Esophagus muscularis mucosa (tissue), 4 donors: ENCODE measurements around the gene EFCAB11. TPM values are rescaled to one million over a fixed set of nuclear protein-coding genes. Genes with fewer than 3 reads are reported as not detected.

Experiments
- DNase-seq: peaks from one replicate; pipeline ENCODE4 v3.0.0-alpha.2; 2017; ENCODE audit errors: extremely low spot score
- H3K27ac ChIP-seq, 4 donors: fragments of 200-600 bp; sonication (generic); replicated peaks in 1 of 4; 1 replicate in 3 of 4; 2 replicates in 1 of 4; pipeline ENCODE4 v1.5.1; 2016 to 2019; ENCODE audit warnings: mild to moderate bottlenecking in 1 of 4
- H3K27me3 ChIP-seq, 4 donors: fragments of 200-600 bp; sonication (generic); one replicate each; pipeline versions ENCODE4 v1.5.1 to v1.6.0; 2016 to 2019
- H3K36me3 ChIP-seq, 4 donors: fragments of 200-600 bp; sonication (generic); one replicate each; pipeline ENCODE4 v1.5.1; 2016 to 2019
- H3K4me1 ChIP-seq, 4 donors: fragments of 200-600 bp; sonication (generic); one replicate each; pipeline ENCODE4 v1.5.1; 2016 to 2019
- H3K4me3 ChIP-seq, 4 donors: fragments of 200-600 bp; sonication (generic); 1 replicate in 2 of 4; 2 replicates in 2 of 4; pipeline ENCODE4 v1.5.1; 2016 to 2019; ENCODE audit warnings: mild to moderate bottlenecking in 4 of 4, moderate library complexity in 1 of 4
- H3K9me3 ChIP-seq, 4 donors: fragments of 200-600 bp; sonication (generic); 1 replicate in 3 of 4; 2 replicates in 1 of 4; pipeline ENCODE4 v1.5.1; 2016 to 2019
- EP300 ChIP-seq: sonication (generic); formaldehyde crosslinking; IDR thresholded peaks from one replicate; pipeline ENCODE4 v1.6.1; 2017; ENCODE audit warnings: antibody characterized with exemption
- POLR2A ChIP-seq: fragments of 450-650 bp; IDR thresholded peaks from one replicate; pipeline ENCODE4 v1.6.1; 2017; ENCODE audit warnings: antibody characterized with exemption, moderate library complexity, mild to moderate bottlenecking, low read depth
- POLR2AphosphoS5 ChIP-seq, 2 donors: sonication (generic); formaldehyde crosslinking; IDR thresholded peaks; one replicate each; pipeline ENCODE4 v1.6.1; 2017; ENCODE audit warnings: antibody characterized with exemption in 2 of 2
- WGBS: methylation state at CpG from one replicate; pipeline ENCODE4 v1.1.5; 2018; 5-methylcytosine and 5-hydroxymethylcytosine counted together
- intact Hi-C: fragments of 100-400 bp; cut with DNase I; formaldehyde crosslinking; loops from one replicate; pipeline ENCODE4 v1.15.1; 2023
- total RNA-seq, 4 donors: library from RNA; depleted of rRNA; stranded (reverse); fragments of >200 nt; gene quantifications; one replicate each; pipeline versions ENCODE4 v1.1.0 to v1.2.1, GENCODE V29; 2016
- TF ChIP-seq, protein P1 (sequence below), 3 experiments: fragments of 200-600 bp in 2 of 3; fragments of 450-650 bp in 1 of 3; sonication (generic) in 2 of 3; IDR thresholded peaks; one replicate each; pipeline ENCODE4 v1.5.1; 2017 to 2019; ENCODE audit warnings: antibody characterized with exemption in 3 of 3, mild to moderate bottlenecking in 2 of 3, moderate library complexity in 1 of 3

The EFCAB11 gene
- total RNA-seq, 4 donors from 2014 or later = 3.1 to 15.0 (median 6.1) TPM

DNA sequence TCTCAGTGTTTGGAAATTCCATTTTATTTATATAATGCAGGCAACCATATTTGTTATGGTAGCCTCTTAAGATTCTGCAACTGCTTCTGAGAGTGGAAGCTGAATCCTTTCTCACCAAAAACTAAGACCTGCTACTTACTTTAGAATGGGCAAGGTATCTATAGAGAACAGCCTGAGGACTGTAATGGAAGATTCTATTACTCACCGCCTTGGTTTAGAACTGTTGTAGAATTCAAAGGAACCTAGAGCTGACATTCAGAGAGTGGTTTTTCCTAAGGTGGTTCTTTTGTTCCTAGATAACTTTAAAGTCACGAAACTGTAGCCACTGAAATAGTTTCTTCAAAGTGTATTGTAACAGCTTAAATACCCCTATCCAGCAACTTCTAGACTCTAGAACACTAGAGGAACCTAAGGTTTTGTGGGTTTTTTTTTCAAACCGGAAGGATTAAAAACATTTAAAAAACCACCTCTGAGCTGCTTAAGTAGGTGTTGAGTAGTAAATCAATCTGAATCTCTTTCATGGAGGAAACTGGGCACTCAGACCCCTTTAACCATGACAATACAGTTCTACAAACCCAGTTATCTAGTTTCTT lies 5.4 kb upstream of the EFCAB11 start:
- WGBS = 85% methylated on average over 3 of the region's 3 CpGs
- no peak overlapping the region for H3K27ac ChIP-seq
- H3K36me3 ChIP-seq = peaks cover 12 to 30% (median 15%) of the 10 kb centered on the region in 4 donors
- intact Hi-C loops = loop anchor here (10.0 kb wide), 1 partner anchor 295 kb away; the partner anchor contains the start of gene PSMC1
- no peak overlapping the region for H3K4me3 ChIP-seq
- H3K27me3 ChIP-seq = no peaks in the 10 kb centered on the region
- H3K9me3 ChIP-seq = no peaks in the 10 kb centered on the region
- no peak for DNase-seq
- H3K4me1 ChIP-seq = peaks cover 7 to 25% (median 17%) of the 10 kb centered on the region in 4 donors
- no peak for TF ChIP-seq EP300
- TF ChIP-seq POLR2AphosphoS5 (IDR thresholded peaks at IDR 0.05) = no peak
- TF ChIP-seq, protein P1, sequence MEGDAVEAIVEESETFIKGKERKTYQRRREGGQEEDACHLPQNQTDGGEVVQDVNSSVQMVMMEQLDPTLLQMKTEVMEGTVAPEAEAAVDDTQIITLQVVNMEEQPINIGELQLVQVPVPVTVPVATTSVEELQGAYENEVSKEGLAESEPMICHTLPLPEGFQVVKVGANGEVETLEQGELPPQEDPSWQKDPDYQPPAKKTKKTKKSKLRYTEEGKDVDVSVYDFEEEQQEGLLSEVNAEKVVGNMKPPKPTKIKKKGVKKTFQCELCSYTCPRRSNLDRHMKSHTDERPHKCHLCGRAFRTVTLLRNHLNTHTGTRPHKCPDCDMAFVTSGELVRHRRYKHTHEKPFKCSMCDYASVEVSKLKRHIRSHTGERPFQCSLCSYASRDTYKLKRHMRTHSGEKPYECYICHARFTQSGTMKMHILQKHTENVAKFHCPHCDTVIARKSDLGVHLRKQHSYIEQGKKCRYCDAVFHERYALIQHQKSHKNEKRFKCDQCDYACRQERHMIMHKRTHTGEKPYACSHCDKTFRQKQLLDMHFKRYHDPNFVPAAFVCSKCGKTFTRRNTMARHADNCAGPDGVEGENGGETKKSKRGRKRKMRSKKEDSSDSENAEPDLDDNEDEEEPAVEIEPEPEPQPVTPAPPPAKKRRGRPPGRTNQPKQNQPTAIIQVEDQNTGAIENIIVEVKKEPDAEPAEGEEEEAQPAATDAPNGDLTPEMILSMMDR (IDR thresholded peaks at IDR 0.05) = no peak
- no peak for TF ChIP-seq POLR2A

GRCh38 chr14:89958966-89959365 lies 4.4 kb upstream of the EFCAB11 start:
- H3K4me1 ChIP-seq = peaks cover 7 to 28% (median 20%) of the 10 kb centered on the region in 4 donors
- DNase-seq = no peak
- no peak overlapping the region for H3K27ac ChIP-seq
- no peaks in the 10 kb centered on the region for H3K9me3 ChIP-seq
- WGBS = 57% methylated on average over 1 of the region's 1 CpG
- no peaks in the 10 kb centered on the region for H3K27me3 ChIP-seq
- peaks cover 9 to 22% (median 11%) of the 10 kb centered on the region in 4 donors for H3K36me3 ChIP-seq
- H3K4me3 ChIP-seq = no peak overlapping the region
- TF ChIP-seq POLR2AphosphoS5 (IDR thresholded peaks at IDR 0.05) = no peak
- TF ChIP-seq EP300 = no peak
- no peak for TF ChIP-seq POLR2A
- TF ChIP-seq, protein P1 (IDR thresholded peaks at IDR 0.05) = no peak
- intact Hi-C loops = loop anchor here (10.0 kb wide), 1 partner anchor 296 kb away; the partner anchor contains the start of gene PSMC1

DNA sequence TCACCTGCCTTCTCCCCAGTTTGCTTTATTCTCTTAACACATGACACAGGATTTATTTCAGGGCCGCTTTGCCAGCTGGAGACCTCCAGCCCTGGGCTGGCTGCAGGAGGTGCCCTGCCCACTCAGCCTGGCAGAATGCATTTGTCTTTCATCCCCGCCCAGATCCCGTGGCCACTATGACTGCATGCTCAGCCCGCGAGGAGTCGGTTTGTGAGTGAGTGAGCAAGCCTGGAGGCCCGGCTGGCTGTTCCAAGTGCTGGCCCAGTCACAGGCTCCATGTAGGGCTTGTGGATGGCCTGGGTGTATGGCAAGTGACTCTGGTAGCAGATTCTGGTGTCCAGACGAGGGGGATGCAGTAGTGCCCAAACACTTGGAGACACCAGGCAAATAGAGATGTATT lies 3.3 kb upstream of the EFCAB11 start:
- TF ChIP-seq POLR2A = no peak
- TF ChIP-seq, protein P1 (IDR thresholded peaks at IDR 0.05) = no peak
- TF ChIP-seq EP300 = no peak
- TF ChIP-seq POLR2AphosphoS5 (IDR thresholded peaks at IDR 0.05) = no peak
- 88% methylated on average over 8 of the region's 8 CpGs for WGBS

DNA sequence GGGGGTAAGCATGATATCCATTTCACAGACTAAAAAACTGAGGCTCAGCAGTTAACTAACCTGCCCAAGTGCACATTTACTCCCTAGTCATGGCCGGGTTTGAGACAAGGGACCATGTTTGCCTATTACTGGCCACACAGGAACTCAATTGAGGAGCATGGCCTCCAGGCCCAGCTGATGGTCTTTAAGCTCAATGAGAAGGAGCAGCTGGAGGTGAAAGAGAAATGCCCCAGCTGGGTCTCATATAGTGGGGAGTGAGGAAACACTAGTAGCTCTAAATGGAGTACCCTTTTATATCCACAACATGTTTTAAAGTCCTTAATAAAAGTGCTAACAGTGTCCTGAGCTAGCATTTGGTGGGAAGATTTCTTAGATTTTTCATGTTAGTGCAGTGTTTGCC lies 2.8 kb upstream of the EFCAB11 start:
- peaks cover 0 to 6% (median 0%) of the 10 kb centered on the region in 4 donors for H3K36me3 ChIP-seq
- intact Hi-C loops = loop anchor here (10.0 kb wide), 1 partner anchor 297 kb away; the partner anchor contains the start of gene PSMC1
- H3K4me1 ChIP-seq = peaks cover 7 to 34% (median 25%) of the 10 kb centered on the region in 4 donors
- no peaks in the 10 kb centered on the region for H3K9me3 ChIP-seq
- WGBS = 69% methylated on average over 1 of the region's 1 CpG
- DNase-seq = no peak
- no peak for TF ChIP-seq POLR2AphosphoS5 (IDR thresholded peaks at IDR 0.05)
- no peak overlapping the region for H3K27ac ChIP-seq
- H3K27me3 ChIP-seq = no peaks in the 10 kb centered on the region
- H3K4me3 ChIP-seq = no peak overlapping the region

More for the DNA sequence above, 3.3 kb upstream of the EFCAB11 start:
- Histone ChIP-seq H3K27ac (no peak overlapping the region), H3K36me3 (peaks cover 0 to 10% (median under 1%) of the 10 kb centered on the region in 4 donors), H3K27me3 (no peaks in the 10 kb centered on the region), H3K9me3 (no peaks in the 10 kb centered on the region), H3K4me3 (no peak overlapping the region), H3K4me1 (peaks cover 7 to 34% (median 25%) of the 10 kb centered on the region in 4 donors)
- intact Hi-C loops = loop anchor here (10.0 kb wide), 1 partner anchor 297 kb away; the partner anchor contains the start of gene PSMC1
- DNase-seq = no peak

GRCh38 chr14:89956661-89957009 lies 2.1 kb upstream of the EFCAB11 start:
- Histone ChIP-seq H3K4me3 (peak overlapping the region; percentile 72 to 92 (median 83)), H3K27ac (peak overlapping the region; percentile 91 to 95 (median 94)), H3K36me3 (peaks cover 0 to 6% (median 0%) of the 10 kb centered on the region in 4 donors), H3K9me3 (no peaks in the 10 kb centered on the region), H3K27me3 (no peaks in the 10 kb centered on the region), H3K4me1 (peaks cover 7 to 34% (median 25%) of the 10 kb centered on the region in 4 donors)
- 34% methylated on average over 15 of the region's 15 CpGs for WGBS
- DNase-seq = no peak
- intact Hi-C loops = loop anchor here (10.0 kb wide), 1 partner anchor 298 kb away; the partner anchor contains the start of gene PSMC1
- TF ChIP-seq POLR2A (no peak), POLR2AphosphoS5 (IDR thresholded peaks at IDR 0.05) (no peak), EP300 (no peak)
- TF ChIP-seq, protein P1 (IDR thresholded peaks at IDR 0.05) = no peak
